ENCODE results near the gene ATXN7.

ATXN7 gene

DNA sequence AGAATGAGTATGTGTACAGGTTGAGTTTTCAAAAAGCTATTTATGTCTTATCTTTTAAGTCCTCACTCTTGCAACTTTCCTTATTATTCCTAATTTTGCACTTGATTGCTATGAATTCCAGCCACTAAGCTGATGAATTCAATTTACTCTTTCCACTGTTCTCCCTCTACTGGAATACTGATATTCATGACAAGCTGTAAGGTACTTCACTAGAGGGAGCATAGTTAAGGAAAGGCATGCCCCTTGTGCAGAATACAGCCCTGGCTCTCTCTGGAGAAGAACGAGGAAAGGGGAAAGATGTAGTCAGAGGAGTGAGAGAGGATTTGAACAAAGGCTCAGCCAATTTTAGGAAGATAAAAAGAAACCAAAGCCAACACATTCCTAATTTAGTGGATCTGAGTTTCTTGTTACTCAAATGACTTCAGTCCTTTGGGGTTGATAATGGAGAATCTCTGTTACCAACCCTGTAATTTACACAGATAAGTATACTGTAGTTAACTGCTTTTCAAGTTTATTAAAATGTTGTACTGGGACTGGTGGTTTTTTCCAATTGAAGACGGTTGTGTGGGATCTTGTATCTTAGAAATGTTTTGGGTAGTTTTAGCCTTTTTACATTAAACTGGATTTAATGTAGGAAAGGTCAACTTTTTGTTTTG lies 44.5 kb downstream of the ATXN7 start:
- DNase-seq (ENCODE audit: low spot score): no peak

DNA sequence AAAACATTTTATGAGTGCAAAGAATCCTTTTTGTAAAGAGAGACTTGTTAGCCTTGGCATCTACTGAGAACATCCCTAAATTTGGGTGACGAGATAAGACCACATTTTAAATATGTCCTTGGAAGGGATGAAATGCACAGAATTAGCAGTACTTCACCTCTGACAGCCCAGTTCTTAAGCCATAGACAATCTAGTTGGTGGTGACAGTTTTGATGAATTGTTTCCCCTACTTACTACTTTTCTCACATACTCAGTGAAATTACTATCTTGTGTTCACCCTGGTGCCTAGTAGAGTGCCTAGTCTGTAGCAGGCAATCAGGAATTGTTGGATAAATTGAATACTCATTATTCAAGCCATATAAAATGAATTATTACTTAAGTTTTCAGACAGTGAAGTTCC lies 45.1 kb downstream of the ATXN7 start:
- DNase-seq (ENCODE audit: low spot score): no peak

DNA sequence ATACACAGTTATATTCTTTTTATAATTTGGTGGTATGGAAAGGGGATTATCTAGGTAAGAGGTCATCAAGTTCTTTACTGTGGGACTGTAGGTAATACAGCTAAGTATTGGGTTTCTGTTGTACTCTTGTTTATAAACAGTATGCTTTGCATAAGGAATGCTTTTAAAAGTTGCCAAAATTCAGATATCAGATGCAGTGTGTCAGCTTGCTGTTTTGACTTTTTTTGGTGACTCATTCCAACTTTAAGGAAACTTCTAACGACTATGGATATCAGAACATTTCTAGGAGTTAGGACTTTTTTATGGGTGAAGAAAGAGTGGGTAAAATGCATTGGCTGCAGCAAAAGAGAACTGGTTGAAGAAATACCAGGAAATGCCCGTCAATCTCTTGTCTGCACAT lies 45.8 kb downstream of the ATXN7 start:
- no peak for DNase-seq (ENCODE audit: low spot score)

DNA sequence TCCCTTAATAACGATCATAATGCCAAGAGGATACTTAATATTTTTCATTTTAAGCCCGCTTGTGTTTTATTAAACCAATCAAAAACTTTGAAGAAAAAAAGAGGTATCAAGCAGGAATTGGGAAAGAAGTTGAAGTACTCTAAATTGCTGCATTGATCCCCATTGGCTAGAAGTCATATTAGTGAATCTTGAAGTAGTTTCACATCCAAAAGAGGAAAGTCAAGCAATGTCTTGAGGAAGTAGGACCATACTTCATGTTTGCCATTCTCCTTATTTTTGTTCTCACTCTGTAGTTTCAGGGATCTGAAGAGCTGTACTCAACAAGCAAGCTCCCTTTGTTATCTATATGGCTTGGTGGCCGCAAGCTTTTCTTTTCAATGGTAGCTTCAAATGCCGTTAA lies 46.3 kb downstream of the ATXN7 start:
- DNase-seq (ENCODE audit: low spot score): no peak

DNA sequence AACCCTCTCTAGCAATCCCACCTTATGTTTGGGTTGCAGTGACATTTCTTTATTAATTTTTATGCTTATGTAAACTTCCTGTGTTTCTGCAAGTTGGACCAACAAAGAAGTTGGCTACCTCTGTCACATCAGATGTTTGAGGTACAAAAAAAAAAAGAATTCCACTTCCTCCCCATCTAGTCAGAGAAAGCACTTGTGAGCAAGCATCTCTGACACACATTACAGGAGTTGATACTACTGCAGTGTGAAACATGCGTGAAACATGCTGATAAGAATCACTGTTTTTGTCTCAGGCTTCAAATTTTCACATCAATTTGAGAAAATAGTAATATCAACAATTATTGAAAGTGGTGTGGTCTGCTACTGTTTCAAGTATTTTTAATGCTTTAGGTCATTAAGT lies 47.2 kb downstream of the ATXN7 start:
- DNase-seq (ENCODE audit: low spot score): no peak

DNA sequence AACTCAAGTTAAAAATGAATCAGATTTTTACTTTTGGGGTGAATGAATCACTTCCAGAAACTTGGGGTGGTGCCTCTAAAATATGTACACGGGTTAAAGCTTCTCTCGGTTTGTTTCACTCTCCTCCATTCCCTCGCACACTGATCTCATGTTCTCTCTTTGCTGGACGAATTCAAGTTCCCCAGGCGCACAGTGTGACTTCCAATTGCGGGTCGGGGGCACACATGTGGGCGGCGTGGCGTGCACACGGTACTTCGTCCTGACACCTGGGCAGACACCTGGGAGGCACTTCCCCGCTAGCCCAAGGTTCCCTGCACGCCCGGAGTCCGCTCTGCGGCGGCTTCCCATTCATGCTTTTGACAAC lies 47.8 kb downstream of the ATXN7 start:
- no peak for DNase-seq (ENCODE audit: low spot score)

DNA sequence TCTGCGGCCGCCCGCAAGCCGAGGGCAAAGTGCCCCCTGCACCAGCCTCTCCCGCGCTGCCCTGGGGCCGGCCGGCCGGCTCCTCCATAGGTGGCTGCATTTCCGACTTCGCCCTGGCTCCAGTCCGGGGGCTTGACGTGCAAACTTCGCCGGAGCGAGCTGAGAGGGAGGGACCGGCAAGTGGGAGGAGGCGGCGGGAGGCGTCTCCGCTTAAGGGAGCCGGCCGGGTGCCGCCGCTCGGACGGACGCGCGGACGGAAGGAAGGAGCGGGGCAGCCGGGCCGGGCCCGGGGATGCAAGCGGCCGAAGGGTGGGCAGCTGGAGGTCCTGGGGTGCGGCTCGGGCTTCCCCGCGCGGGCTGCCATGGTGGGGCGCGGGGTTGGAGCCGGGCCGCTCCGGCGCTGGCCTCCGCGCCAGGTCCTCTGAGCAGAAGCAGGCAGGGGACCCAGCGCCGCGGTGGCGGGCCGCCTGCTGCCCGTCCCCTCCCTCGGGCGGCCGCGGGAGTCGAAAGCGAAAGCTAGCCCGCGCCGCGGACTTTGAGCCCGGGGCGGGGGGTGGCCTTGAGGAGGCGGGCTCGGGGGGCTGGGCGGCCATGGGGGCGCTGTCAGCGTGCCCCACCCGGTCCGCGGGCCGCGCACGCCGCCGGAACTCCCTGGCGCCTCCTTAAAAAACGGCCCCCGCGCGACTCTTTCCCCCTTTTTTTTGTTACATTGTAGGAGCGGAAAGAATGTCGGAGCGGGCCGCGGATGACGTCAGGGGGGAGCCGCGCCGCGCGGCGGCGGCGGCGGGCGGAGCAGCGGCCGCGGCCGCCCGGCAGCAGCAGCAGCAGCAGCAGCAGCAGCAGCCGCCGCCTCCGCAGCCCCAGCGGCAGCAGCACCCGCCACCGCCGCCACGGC lies 48.5 kb downstream of the ATXN7 start, which contains the start of gene SCAANT1:
SCAANT1 (minus strand) TSS at position 511 of the 895 bp plus-strand sequence.
- DNase-seq (ENCODE audit: low spot score): peak; percentile 84

DNA sequence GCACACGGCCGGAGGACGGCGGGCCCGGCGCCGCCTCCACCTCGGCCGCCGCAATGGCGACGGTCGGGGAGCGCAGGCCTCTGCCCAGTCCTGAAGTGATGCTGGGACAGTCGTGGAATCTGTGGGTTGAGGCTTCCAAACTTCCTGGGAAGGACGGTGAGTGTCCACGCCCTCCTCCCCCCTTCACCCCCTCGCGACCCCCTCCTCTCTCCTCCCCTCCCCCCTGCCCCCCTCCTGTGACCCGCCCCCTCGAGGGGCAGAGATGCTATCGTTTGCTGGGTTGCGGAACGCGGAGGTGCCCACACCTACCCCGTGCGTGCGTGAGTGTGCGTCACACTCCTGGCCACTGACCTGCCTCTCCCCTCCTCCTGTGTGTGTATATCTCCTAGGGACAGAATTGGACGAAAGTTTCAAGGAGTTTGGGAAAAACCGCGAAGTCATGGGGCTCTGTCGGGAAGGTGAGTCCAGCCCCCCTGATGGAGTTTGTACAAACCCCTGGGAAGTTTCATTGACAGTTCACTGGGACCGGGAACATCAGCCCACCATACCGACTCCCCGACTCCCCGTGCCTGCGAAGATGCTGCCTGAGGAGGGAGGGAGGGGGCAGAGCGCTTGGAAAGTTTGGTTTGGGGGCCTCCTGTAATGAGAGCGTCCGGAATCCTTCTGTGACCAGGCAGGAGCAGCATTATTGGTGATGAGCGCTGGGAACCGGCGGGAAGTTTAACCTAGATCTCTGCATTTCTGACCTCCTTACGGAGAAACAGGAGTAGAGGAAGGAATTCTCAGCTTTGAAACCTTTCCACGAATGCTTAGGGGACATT lies 49.3 kb downstream of the ATXN7 start:
- peak; percentile 46 for DNase-seq (ENCODE audit: low spot score)

DNA sequence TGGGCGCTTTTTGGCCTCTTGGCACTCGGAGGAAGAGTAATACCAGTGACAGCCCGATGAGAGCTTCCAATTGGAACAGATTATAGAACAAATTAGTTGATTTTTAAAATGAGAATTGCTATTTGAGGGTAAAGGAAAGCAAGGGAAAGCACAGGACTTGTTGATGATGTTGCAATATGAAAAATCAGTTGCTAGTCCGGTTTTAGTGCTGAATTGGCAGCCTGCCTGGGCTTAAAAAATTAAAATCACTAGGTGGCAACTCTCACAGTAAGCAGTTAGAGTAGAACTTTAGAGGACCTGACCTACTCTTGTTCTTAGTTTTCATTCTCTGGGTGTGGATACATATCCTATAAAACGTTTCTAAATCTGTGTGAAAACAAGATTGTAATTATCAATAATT lies 50.6 kb downstream of the ATXN7 start:
- peak; percentile 34 for DNase-seq (ENCODE audit: low spot score)

DNA sequence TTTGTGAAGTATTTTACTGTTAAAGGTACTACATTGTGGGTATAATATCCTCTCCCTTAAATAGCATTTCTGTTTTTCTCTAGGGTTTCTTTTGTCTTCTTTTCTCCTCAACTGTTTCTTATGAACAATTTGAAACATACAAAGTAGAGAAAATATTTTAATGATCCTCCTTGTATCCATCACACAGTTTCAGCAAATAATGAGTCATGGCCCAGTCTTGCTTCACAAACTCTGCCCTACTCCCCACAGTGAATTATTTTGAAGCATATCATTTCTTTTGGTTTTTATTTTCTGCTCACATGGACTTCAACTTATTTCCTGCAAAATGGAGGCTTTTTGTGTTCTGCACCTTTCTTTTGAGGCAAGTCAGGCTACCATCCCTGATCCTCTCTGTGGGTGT lies 54.7 kb downstream of the ATXN7 start:
- no peak for DNase-seq (ENCODE audit: low spot score)

DNA sequence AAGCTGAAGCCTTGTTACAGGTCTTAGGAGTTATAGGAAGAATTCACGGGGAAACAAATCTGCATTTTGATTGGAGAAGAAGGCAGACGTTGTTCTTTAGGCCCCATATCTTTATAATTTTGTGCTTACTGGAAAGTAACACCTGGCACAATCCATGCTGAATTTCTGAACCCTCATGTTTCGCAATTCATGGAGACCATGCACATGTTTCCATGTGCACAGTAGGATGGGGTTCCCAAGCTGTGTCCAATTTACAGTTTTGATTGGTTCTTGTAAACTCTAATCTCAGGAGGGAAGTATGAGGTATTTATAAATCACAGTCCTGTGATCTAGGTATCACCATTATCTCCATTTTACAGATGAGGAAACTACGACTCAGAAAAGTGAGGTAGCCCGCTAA lies 56.3 kb downstream of the ATXN7 start:
- no peak for DNase-seq (ENCODE audit: low spot score)

DNA sequence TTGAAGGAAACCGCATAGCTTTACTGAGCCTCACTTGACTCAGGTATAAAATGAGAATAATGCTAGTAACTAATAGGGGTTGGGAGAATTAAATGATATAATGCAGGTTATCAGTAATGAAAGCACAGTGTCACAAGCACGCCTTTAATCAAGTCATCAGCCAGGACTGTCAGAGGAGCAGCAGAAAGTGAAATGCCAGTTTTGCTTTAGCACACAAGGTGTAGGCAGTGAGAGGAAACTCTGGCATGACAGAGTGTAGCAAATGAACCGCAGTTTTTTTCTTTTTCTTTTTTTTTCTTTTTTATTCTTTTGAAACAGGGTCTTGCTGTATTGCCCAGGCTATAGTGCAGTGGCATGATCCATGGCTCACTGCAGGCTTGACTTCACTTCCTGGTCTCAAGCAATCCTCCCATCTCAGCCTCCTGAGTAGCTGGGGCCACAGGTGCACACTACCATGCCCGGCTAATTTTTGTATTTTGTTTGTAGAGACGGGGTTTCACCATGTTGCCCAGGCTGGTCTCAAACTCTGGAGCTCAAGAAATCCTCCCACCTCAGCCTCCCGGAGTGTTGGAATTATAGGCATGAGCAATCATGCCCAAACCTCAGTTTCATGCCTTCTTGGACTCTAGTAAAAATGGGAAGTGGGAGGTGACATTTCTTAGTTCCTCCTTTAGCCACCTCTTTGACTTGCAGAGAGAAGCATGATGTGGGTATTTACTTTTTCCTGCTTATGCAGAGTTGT lies 58.2 kb downstream of the ATXN7 start:
- DNase-seq (ENCODE audit: low spot score): no peak

DNA sequence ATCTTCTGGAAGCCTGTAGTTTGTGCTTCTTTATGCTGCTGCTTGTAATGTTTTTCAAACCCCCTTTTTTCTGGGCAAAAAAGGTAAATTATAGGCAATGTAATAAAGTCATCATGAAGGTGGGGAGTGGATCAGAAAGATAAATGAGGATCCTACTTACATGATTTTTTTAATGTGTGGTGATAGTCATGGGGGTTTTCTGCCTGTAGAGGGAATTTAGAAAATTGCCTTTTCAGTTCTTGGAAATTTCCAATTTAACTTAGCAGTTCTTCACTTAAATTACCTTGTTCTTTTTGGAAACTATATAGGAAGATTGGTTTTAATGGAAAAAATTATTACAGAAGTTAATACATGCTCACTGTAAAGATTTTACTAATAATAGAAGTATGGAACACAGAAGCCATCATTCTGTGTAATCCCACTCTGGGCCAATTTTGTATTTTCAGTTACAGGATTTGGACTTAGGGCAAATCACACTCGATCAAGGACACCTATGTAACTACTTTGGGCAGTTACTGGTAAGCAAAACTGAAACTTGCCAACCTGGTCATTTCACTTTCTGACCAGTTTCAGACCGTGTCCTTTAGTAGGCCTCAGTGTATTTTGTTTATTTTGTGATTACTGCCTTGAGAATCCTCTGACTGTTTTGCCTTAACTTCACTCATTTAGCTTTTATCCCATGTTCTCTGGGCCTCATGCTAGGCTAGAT lies 59.0 kb downstream of the ATXN7 start:
- DNase-seq (ENCODE audit: low spot score): no peak

DNA sequence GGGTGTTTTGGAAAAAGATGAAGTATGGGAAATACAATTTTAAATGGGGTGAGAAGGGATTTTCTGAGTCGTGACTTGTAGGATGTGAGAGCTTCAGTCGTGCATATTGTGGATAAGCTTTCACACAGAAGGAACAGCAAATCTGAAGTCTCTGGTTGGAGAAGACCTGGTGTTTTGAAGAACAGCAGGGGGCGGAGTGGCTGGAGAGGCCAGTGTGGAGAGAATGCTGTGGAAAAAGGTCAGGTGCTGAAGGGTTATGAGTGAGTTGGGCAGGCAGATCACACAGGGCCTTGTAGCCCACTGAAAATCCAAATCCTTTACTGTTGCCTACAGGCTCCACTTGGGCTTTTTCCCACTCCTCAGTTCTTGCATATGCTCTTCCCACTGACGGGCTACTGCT lies 62.6 kb downstream of the ATXN7 start:
- DNase-seq (ENCODE audit: low spot score): no peak

DNA sequence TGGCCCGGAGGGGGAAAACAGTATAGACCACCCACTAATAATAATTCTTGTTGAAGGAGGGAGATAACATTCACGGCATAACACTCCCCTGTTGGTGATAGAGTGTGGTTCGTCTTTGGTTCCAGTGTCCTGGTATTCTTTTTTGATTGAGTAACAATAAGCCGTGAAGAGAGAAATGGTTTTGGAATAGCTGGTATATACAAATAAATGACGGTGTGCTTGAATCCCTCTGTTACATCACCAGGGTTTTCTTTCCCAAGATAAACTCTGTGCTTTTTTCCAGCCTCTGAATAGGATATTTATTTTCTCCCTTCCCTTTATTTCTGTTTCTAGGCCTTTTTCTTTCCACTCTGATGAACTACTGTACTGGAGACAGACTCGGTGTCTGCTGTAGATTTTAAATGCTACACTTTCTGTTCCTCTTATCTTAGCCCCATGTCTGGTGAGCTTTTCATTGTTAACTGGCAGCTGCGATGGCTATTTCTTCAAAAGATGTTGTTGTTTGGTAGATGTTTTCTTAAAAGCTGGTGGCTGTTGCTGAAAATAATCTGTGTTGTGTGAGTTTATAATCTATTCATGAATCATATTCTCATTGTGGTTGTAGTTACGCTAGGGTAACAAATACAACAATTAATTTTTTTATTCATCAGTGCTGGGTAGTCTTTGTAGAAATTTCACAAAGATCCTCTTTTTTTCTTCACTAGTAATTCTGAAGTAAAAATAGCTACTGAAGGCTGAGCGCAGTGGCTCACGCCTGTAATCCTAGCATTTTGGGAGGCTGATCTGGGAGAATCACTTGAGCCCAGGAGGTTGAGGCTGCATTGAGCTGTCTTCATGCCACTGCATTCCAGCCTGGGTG lies 64.0 kb downstream of the ATXN7 start:
- DNase-seq (ENCODE audit: low spot score): no peak

DNA sequence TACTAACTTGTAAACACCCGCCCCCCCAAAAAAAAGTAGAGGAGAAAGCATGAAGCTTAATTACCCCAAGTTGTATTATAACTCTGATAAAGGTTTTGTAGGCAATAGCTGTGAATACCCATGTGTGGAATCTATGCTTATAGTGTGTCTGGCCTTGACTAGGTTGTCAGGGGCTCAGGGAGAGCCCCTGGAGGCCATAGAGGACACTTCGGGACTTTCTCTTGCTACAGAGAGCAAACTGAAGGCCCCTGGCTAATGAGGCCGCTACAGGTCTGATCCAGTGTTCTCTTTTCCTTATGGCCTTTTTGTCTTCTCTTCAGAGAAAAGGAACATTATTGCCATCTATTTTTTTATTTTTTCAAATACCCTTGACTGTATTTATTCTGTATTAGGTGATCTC lies 67.6 kb downstream of the ATXN7 start:
- DNase-seq (ENCODE audit: low spot score): no peak

DNA sequence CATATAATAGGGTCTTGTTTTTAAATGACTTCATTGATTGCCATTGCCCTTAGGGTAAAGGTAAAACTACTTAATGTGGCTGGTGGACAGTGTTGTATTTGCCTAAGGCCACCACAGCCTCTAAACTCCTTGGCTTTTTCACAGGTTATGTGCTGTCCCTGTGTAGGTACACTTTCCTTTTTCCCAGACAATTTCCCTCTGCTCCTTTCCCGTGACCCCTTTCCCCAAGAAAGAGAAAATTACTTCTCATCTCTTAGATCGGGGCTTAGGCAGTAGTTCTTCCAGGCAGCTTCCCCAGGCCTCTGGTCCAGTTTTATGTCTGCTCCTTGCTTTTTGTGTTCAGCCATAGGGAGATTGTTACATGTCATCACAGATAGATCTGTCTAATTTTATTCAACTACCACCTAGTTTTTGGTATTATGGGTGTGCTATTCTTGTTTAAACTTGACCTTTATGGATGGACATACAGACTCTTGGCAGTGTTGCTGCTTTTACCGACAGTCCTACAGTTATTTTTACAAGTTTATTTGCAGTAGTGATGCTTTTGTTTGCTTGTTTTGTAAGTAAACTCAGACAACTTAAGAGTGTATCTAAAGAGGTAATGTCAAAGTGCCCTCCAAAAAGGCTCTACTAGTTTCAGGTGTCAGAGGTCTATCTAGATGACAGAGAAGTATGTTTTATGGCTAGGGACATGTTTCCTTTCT lies 69.0 kb downstream of the ATXN7 start:
- no peak for DNase-seq (ENCODE audit: low spot score)

DNA sequence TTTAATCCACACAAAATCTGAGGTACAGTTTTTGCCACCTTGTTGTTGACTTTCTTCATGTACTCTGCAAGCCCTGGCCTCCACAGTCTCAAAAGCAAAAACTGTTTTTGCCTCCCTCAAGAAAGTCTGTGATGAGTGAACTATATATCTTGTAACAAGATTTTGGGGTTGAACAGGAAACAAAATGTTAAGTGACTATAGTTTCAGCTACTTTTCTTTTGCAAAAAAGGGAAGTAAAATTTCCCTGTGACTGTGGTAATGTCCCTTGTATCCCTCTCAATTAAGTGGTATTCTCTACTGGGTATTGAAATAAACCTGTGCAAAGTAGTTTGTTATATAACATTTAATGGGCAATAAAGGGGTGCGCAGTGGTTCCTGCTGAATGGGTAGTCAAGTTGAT lies 69.8 kb downstream of the ATXN7 start:
- no peak for DNase-seq (ENCODE audit: low spot score)

DNA sequence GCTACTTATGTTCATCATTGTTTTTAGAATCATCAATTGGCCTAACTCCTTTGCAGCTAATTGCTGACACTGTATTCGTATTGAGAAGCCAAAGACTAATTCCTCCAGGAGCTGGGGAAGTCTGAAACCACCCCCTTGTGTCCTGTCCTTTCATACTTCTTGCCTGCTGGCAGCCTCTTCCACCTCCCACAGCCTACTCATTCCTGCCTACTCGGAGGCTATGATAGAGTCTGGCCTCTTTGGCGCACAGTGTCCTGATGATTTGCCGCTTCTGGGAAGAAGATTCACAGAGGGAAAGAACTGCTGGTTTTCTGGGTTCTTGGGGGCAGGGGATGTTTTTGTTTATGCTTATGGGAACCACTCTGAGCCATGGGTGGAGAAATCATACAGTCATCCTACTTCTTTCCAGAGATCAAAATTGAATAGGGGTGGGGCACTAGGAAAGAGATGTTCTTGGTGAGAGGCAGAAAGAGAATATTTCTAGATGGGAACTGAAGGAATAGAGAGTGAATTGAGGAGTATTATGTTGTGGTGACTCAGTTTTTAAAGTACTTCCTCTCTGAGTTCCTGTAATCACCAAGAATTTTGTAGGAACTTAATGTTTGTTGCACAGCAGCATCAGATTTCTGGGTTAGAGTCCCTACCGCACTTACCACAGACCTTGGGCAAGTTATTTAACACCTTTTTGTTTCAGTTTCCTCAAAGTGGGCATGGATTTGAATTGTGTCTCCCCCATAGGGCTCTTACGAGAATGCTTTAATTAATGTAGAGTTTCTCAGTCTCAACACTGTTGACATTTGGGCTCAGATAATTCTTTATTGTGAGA lies 70.6 kb downstream of the ATXN7 start:
- no peak for DNase-seq (ENCODE audit: low spot score)
